ENCODE results near the gene CDK13.

Gene CDK13

DNA sequence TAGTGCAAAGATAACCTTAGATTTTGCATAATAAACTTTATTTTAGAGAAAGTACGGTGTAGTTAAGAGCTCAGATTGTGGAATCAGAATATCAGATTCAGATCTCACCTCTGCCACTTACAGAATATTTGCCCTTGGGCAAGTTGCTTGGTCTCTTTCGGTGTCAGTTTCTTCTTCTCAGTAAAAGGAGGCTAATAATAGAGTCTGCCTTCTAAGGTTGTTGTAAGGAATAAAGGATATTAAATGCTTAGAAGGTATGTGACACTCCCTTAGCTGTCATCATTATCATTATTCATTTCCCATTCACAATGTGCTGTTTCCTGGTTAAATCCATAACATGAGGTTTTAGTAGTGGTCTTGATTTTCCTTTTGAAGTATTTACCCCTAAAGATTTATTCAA is 142.1 kb downstream of the CDK13 start (continued):
- no peak for TF ChIP-seq ZNF677 (tag by site-specific recombination; IDR thresholded peaks at IDR 0.05)
- TF ChIP-seq, protein P1, sequence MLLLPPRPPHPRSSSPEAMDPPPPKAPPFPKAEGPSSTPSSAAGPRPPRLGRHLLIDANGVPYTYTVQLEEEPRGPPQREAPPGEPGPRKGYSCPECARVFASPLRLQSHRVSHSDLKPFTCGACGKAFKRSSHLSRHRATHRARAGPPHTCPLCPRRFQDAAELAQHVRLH (tag by site-specific recombination; IDR thresholded peaks at IDR 0.05), result no peak
- TF ChIP-seq ZFP69B (tag by site-specific recombination; IDR thresholded peaks at IDR 0.05), result no peak
- TF ChIP-seq, protein P2, sequence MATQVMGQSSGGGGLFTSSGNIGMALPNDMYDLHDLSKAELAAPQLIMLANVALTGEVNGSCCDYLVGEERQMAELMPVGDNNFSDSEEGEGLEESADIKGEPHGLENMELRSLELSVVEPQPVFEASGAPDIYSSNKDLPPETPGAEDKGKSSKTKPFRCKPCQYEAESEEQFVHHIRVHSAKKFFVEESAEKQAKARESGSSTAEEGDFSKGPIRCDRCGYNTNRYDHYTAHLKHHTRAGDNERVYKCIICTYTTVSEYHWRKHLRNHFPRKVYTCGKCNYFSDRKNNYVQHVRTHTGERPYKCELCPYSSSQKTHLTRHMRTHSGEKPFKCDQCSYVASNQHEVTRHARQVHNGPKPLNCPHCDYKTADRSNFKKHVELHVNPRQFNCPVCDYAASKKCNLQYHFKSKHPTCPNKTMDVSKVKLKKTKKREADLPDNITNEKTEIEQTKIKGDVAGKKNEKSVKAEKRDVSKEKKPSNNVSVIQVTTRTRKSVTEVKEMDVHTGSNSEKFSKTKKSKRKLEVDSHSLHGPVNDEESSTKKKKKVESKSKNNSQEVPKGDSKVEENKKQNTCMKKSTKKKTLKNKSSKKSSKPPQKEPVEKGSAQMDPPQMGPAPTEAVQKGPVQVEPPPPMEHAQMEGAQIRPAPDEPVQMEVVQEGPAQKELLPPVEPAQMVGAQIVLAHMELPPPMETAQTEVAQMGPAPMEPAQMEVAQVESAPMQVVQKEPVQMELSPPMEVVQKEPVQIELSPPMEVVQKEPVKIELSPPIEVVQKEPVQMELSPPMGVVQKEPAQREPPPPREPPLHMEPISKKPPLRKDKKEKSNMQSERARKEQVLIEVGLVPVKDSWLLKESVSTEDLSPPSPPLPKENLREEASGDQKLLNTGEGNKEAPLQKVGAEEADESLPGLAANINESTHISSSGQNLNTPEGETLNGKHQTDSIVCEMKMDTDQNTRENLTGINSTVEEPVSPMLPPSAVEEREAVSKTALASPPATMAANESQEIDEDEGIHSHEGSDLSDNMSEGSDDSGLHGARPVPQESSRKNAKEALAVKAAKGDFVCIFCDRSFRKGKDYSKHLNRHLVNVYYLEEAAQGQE (tag by site-specific recombination; IDR thresholded peaks at IDR 0.05), result no peak
- TF ChIP-seq, protein P3, sequence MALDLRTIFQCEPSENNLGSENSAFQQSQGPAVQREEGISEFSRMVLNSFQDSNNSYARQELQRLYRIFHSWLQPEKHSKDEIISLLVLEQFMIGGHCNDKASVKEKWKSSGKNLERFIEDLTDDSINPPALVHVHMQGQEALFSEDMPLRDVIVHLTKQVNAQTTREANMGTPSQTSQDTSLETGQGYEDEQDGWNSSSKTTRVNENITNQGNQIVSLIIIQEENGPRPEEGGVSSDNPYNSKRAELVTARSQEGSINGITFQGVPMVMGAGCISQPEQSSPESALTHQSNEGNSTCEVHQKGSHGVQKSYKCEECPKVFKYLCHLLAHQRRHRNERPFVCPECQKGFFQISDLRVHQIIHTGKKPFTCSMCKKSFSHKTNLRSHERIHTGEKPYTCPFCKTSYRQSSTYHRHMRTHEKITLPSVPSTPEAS (tag by site-specific recombination; IDR thresholded peaks at IDR 0.05), result no peak
- TF ChIP-seq ZNF596 (tag by site-specific recombination; IDR thresholded peaks at IDR 0.05), result no peak
- no peak for TF ChIP-seq ZNF626 (tag by site-specific recombination; IDR thresholded peaks at IDR 0.05)

DNA sequence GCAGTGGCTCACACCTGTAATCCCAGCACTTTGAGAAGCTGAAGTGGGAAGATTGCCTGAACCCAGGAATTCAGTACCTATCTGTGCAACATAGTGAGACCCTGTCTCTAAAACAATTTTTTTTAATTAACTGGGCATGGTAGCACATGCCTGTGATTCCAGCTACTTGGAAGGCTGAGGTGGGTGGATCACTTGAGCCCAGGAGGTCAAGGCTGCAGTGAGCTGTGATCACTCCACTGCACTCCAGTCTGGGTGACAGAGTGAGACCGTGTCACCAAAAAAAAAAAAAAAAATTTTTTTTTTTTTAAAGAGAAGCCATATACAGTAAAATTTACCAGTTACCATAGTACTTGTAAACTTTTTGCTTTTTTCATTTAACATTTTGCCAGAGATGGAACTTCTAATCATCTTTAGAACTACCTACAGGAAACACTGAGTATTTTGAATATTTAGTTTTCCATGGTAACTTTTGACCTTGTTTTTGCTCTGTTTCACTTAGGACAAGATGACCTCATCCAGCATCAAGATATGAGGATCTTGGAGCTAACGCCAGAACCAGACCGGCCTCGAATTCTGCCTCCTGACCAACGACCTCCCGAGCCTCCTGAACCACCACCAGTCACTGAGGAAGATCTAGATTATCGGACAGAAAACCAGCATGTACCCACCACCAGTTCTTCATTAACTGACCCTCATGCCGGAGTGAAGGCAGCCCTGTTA is 143.7 kb downstream of the CDK13 start:
- H3K4me1 ChIP-seq (ENCODE audit: control insufficient read depth, insufficient read depth, low read length), result peaks cover 3% of the 10 kb centered on the region; the same call in 1 of the 2 replicates
- peaks cover 37 to 48% of the 10 kb centered on the region in 2 experiments for H3K36me3 ChIP-seq (ENCODE audit: control insufficient read depth in 2 of 2, insufficient read depth in 1 of 2, low read length in 2 of 2)
- no peaks in the 10 kb centered on the region for H3K9me3 ChIP-seq (ENCODE audit: control insufficient read depth, insufficient read depth, low read depth, low read length)
- H3K4me3 ChIP-seq (ENCODE audit: low read depth, low read length), result no peak overlapping the region
- no peak overlapping the region for H3K27ac ChIP-seq (ENCODE audit: extremely low read depth, low read depth, low read length)
- ChIA-PET CTCF (no interaction called here), POLR2A (no interaction called here)
- TF ChIP-seq KLF8 (tag by site-specific recombination; IDR thresholded peaks at IDR 0.05) (no peak), ZNF311 (tag by site-specific recombination; IDR thresholded peaks at IDR 0.05; ENCODE audit: borderline replicate concordance) (no peak), ZNF221 (tag by site-specific recombination; IDR thresholded peaks at IDR 0.05; ENCODE audit: borderline replicate concordance) (no peak), ZNF830 (tag by site-specific recombination; IDR thresholded peaks at IDR 0.05; ENCODE audit: low read depth) (no peak), ZNF596 (tag by site-specific recombination; IDR thresholded peaks at IDR 0.05) (no peak), ZNF473 (tag by site-specific recombination; IDR thresholded peaks at IDR 0.05) (no peak), ZNF747 (tag by site-specific recombination; IDR thresholded peaks at IDR 0.05) (no peak), ZNF558 (tag by site-specific recombination; IDR thresholded peaks at IDR 0.05) (no peak), HOXD13 (CRISPR knock-in tag; IDR thresholded peaks at IDR 0.05; ENCODE audit: borderline replicate concordance) (no peak)
- TF ChIP-seq, protein P4, sequence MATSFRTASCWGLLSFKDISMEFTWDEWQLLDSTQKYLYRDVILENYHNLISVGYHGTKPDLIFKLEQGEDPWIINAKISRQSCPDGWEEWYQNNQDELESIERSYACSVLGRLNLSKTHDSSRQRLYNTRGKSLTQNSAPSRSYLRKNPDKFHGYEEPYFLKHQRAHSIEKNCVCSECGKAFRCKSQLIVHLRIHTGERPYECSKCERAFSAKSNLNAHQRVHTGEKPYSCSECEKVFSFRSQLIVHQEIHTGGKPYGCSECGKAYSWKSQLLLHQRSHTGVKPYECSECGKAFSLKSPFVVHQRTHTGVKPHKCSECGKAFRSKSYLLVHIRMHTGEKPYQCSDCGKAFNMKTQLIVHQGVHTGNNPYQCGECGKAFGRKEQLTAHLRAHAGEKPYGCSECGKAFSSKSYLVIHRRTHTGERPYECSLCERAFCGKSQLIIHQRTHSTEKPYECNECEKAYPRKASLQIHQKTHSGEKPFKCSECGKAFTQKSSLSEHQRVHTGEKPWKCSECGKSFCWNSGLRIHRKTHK (tag by site-specific recombination; IDR thresholded peaks at IDR 0.05), result no peak
- TF ChIP-seq, protein P5, sequence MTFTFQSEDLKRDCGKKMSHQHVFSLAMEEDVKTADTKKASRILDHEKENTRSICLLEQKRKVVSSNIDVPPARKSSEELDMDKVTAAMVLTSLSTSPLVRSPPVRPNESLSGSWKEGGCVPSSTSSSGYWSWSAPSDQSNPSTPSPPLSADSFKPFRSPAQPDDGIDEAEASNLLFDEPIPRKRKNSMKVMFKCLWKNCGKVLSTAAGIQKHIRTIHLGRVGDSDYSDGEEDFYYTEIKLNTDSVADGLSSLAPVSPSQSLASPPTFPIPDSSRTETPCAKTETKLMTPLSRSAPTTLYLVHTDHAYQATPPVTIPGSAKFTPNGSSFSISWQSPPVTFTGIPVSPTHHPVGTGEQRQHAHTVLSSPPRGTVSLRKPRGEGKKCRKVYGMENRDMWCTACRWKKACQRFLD (tag by site-specific recombination; IDR thresholded peaks at IDR 0.05), result no peak
- TF ChIP-seq, protein P6, sequence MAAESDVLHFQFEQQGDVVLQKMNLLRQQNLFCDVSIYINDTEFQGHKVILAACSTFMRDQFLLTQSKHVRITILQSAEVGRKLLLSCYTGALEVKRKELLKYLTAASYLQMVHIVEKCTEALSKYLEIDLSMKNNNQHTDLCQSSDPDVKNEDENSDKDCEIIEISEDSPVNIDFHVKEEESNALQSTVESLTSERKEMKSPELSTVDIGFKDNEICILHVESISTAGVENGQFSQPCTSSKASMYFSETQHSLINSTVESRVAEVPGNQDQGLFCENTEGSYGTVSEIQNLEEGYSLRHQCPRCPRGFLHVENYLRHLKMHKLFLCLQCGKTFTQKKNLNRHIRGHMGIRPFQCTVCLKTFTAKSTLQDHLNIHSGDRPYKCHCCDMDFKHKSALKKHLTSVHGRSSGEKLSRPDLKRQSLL (tag by site-specific recombination; IDR thresholded peaks at IDR 0.05), result no peak
- TF ChIP-seq, protein P7, sequence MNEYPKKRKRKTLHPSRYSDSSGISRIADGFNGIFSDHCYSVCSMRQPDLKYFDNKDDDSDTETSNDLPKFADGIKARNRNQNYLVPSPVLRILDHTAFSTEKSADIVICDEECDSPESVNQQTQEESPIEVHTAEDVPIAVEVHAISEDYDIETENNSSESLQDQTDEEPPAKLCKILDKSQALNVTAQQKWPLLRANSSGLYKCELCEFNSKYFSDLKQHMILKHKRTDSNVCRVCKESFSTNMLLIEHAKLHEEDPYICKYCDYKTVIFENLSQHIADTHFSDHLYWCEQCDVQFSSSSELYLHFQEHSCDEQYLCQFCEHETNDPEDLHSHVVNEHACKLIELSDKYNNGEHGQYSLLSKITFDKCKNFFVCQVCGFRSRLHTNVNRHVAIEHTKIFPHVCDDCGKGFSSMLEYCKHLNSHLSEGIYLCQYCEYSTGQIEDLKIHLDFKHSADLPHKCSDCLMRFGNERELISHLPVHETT (tag by site-specific recombination; IDR thresholded peaks at IDR 0.05), result no peak
- TF ChIP-seq, protein P8, sequence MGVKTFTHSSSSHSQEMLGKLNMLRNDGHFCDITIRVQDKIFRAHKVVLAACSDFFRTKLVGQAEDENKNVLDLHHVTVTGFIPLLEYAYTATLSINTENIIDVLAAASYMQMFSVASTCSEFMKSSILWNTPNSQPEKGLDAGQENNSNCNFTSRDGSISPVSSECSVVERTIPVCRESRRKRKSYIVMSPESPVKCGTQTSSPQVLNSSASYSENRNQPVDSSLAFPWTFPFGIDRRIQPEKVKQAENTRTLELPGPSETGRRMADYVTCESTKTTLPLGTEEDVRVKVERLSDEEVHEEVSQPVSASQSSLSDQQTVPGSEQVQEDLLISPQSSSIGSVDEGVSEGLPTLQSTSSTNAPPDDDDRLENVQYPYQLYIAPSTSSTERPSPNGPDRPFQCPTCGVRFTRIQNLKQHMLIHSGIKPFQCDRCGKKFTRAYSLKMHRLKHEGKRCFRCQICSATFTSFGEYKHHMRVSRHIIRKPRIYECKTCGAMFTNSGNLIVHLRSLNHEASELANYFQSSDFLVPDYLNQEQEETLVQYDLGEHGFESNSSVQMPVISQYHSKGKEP (tag by site-specific recombination; IDR thresholded peaks at IDR 0.05), result no peak
- TF ChIP-seq, protein P9, sequence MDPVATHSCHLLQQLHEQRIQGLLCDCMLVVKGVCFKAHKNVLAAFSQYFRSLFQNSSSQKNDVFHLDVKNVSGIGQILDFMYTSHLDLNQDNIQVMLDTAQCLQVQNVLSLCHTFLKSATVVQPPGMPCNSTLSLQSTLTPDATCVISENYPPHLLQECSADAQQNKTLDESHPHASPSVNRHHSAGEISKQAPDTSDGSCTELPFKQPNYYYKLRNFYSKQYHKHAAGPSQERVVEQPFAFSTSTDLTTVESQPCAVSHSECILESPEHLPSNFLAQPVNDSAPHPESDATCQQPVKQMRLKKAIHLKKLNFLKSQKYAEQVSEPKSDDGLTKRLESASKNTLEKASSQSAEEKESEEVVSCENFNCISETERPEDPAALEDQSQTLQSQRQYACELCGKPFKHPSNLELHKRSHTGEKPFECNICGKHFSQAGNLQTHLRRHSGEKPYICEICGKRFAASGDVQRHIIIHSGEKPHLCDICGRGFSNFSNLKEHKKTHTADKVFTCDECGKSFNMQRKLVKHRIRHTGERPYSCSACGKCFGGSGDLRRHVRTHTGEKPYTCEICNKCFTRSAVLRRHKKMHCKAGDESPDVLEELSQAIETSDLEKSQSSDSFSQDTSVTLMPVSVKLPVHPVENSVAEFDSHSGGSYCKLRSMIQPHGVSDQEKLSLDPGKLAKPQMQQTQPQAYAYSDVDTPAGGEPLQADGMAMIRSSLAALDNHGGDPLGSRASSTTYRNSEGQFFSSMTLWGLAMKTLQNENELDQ (tag by site-specific recombination; IDR thresholded peaks at IDR 0.05; ENCODE audit: low read depth), result no peak
